ENCODE measurements around the gene STK24. TPM values are rescaled to one million over a fixed set of nuclear protein-coding genes. Genes with fewer than 3 reads are reported as not detected.

STK24 gene
- polyA plus RNA-seq, 3 donors: 14.2 to 59.8 (median 28.9) TPM

- Histone ChIP-seq H3K27ac (ENCODE audit: low read depth in 1 of 2, low read length in 2 of 2) (peak overlapping the region in 1 of 2 donors; percentile 13), H4K20me1 (ENCODE audit: insufficient read depth, low read length) (peaks cover 93% of the 10 kb centered on the region), H3K36me3 (replicated peaks in 1 of 2; ENCODE audit: control insufficient read depth in 1 of 2, insufficient read depth in 2 of 2, low read length in 2 of 2) (peaks cover 0 to 15% of the 10 kb centered on the region in 2 donors), H3K9me3 (replicated peaks in 1 of 2; ENCODE audit: control insufficient read depth in 1 of 2, insufficient read depth in 1 of 2, low read length in 2 of 2) (no peaks in the 10 kb centered on the region), H3K4me3 (replicated peaks in 1 of 3; ENCODE audit: low read depth in 2 of 3, low read length in 3 of 3) (no peak overlapping the region), H3K79me2 (ENCODE audit: insufficient read depth, low read length) (peaks cover 88% of the 10 kb centered on the region), H3K9ac (ENCODE audit: insufficient read depth, low read length, poor library complexity, severe bottlenecking) (no peak overlapping the region), H3K4me2 (replicated peaks; ENCODE audit: extremely low read depth, low read length, poor library complexity, severe bottlenecking) (no peak overlapping the region), H2AFZ (ENCODE audit: insufficient read depth, low read depth, low read length, poor library complexity, severe bottlenecking) (no peak overlapping the region), H3K4me1 (ENCODE audit: control insufficient read depth in 1 of 2, insufficient read depth in 2 of 2, low read length in 2 of 2) (peaks cover 13 to 25% of the 10 kb centered on the region in 2 donors), H3K27me3 (ENCODE audit: control insufficient read depth in 2 of 2, insufficient read depth in 2 of 2, low read length in 2 of 2) (no peaks in the 10 kb centered on the region)
- WGBS (ENCODE audit: insufficient coverage): no CpG with 5 or more reads among the region's 6 CpGs
- H3K4me3 Mint-ChIP-seq: no peak overlapping the region
- H3K27me3 Mint-ChIP-seq (ENCODE audit: low read depth in 3 of 3): no peaks in the 10 kb centered on the region
- H3K4me1 Mint-ChIP-seq: peaks cover 40% of the 10 kb centered on the region
- intact Hi-C loops (cut with micrococcal nuclease): no loop called here
- H3K9me3 Mint-ChIP-seq: no peaks in the 10 kb centered on the region
- H3K27ac Mint-ChIP-seq: peak overlapping the region in 3 of 7 donors; percentile 6 to 85 (median 21)
- TF ChIP-seq, protein P1, sequence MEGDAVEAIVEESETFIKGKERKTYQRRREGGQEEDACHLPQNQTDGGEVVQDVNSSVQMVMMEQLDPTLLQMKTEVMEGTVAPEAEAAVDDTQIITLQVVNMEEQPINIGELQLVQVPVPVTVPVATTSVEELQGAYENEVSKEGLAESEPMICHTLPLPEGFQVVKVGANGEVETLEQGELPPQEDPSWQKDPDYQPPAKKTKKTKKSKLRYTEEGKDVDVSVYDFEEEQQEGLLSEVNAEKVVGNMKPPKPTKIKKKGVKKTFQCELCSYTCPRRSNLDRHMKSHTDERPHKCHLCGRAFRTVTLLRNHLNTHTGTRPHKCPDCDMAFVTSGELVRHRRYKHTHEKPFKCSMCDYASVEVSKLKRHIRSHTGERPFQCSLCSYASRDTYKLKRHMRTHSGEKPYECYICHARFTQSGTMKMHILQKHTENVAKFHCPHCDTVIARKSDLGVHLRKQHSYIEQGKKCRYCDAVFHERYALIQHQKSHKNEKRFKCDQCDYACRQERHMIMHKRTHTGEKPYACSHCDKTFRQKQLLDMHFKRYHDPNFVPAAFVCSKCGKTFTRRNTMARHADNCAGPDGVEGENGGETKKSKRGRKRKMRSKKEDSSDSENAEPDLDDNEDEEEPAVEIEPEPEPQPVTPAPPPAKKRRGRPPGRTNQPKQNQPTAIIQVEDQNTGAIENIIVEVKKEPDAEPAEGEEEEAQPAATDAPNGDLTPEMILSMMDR (IDR thresholded peaks at IDR 0.05): no peak
- DNase-seq: peak in 1 of 3 donors; percentile 38
- peaks cover 37 to 41% of the 10 kb centered on the region in 2 donors for H3K36me3 Mint-ChIP-seq
Observed at GRCh38 chr13:98493042-98493712, 83.7 kb downstream of the STK24 start.

GRCh38 chr13:98492335-98493041 lies 84.4 kb downstream of the STK24 start:
- peaks cover 89% of the 10 kb centered on the region for H3K79me2 ChIP-seq (ENCODE audit: insufficient read depth, low read length)
- intact Hi-C loops (cut with micrococcal nuclease): no loop called here
- no peak overlapping the region for H2AFZ ChIP-seq (ENCODE audit: insufficient read depth, low read depth, low read length, poor library complexity, severe bottlenecking)
- H4K20me1 ChIP-seq (ENCODE audit: insufficient read depth, low read length): peaks cover 93% of the 10 kb centered on the region
- no peak overlapping the region for H3K4me2 ChIP-seq (replicated peaks; ENCODE audit: extremely low read depth, low read length, poor library complexity, severe bottlenecking)
- no peak overlapping the region for H3K4me3 Mint-ChIP-seq
- no peaks in the 10 kb centered on the region for H3K9me3 Mint-ChIP-seq
- no peak for DNase-seq
- peak overlapping the region in 1 of 2 donors; percentile 13 for H3K27ac ChIP-seq (ENCODE audit: low read depth in 1 of 2, low read length in 2 of 2)
- peak overlapping the region in 3 of 7 donors; percentile 1 to 30 (median 21) for H3K27ac Mint-ChIP-seq
- peaks cover 0 to under 1% (median 0%) of the 10 kb centered on the region in 3 donors for H3K27me3 Mint-ChIP-seq (ENCODE audit: low read depth in 3 of 3)
- no peaks in the 10 kb centered on the region for H3K9me3 ChIP-seq (replicated peaks in 1 of 2; ENCODE audit: control insufficient read depth in 1 of 2, insufficient read depth in 1 of 2, low read length in 2 of 2)
- H3K9ac ChIP-seq (ENCODE audit: insufficient read depth, low read length, poor library complexity, severe bottlenecking): no peak overlapping the region
- TF ChIP-seq, protein P1 (IDR thresholded peaks at IDR 0.05): no peak
- peaks cover 13 to 25% of the 10 kb centered on the region in 2 donors for H3K4me1 ChIP-seq (ENCODE audit: control insufficient read depth in 1 of 2, insufficient read depth in 2 of 2, low read length in 2 of 2)
- no peak overlapping the region for H3K4me3 ChIP-seq (replicated peaks in 1 of 3; ENCODE audit: low read depth in 2 of 3, low read length in 3 of 3)
- 97% methylated on average over 3 of the region's 6 CpGs for WGBS (ENCODE audit: insufficient coverage)
- H3K27me3 ChIP-seq (ENCODE audit: control insufficient read depth in 2 of 2, insufficient read depth in 2 of 2, low read length in 2 of 2): no peaks in the 10 kb centered on the region
- peaks cover 34 to 35% of the 10 kb centered on the region in 2 donors for H3K36me3 Mint-ChIP-seq
- peaks cover 0 to 8% of the 10 kb centered on the region in 2 donors for H3K36me3 ChIP-seq (replicated peaks in 1 of 2; ENCODE audit: control insufficient read depth in 1 of 2, insufficient read depth in 2 of 2, low read length in 2 of 2)
- H3K4me1 Mint-ChIP-seq: peaks cover 40% of the 10 kb centered on the region
